SK-N-SH (cell line): ENCODE measurements around the gene FAM107B. TPM values are rescaled to one million over a fixed set of nuclear protein-coding genes. Genes with fewer than 3 reads are reported as not detected.

ENCODE experiments used
- CTCF ChIA-PET: fragments of 300-600, 350-600 bp; formaldehyde crosslinking; extraction: SDS; loops from one replicate; lab custom pipeline; 2021; lab: Yijun Ruan, JAX
- POLR2A ChIA-PET: fragments of 350-600 bp; sonication (Branson Sonifier 250); formaldehyde crosslinking; extraction: SDS; loops from one replicate; lab custom pipeline; 2020; ENCODE audit warnings: antibody characterized with exemption, inconsistent platforms; lab: Yijun Ruan, JAX
- DNase-seq: peaks from one replicate; pipeline ENCODE4 v3.0.0; 2012
- H2AFZ ChIP-seq: fragments of 200-600 bp; sonication (generic); 2 replicates; pipeline ENCODE4 v1.8.1; 2016; ENCODE audit warnings: antibody characterized with exemption, mild to moderate bottlenecking, low read depth
- H3F3A ChIP-seq: fragments of 200-600 bp; sonication (generic); replicated peaks from 2 replicates; pipeline ENCODE3; 2016; ENCODE audit warnings: antibody characterized with exemption, mild to moderate bottlenecking; ENCODE audit not compliant: insufficient read depth
- H3K27ac ChIP-seq, 2 experiments: fragments of 200-500 bp in 1 of 2; fragments of 200-600 bp in 1 of 2; sonication (Bioruptor generic) in 1 of 2; sonication (generic), shearing (Covaris generic) in 1 of 2; 2 replicates each; pipeline versions ENCODE4 v1.5.1 to v1.6.1; 2014 to 2016; ENCODE audit warnings: low read depth in 2 of 2, inconsistent platforms in 1 of 2, low read length in 1 of 2, mild to moderate bottlenecking in 1 of 2, mixed read lengths in 1 of 2
- H3K27me3 ChIP-seq: fragments of 200-600 bp; sonication (generic), shearing (Covaris generic); 2 replicates; pipeline ENCODE4 v1.6.1; 2016; ENCODE audit warnings: mixed run types; ENCODE audit not compliant: insufficient read depth
- H3K36me3 ChIP-seq, 2 experiments: fragments of 200-500 bp in 1 of 2; fragments of 200-600 bp in 1 of 2; sonication (Bioruptor generic) in 1 of 2; sonication (generic) in 1 of 2; replicated peaks in 1 of 2; 2 replicates each; pipeline versions ENCODE3 to v1.5.1; 2014 to 2016; ENCODE audit warnings: low read length in 1 of 2, mild to moderate bottlenecking in 1 of 2; ENCODE audit not compliant: insufficient read depth in 2 of 2, control insufficient read depth in 1 of 2
- H3K4me1 ChIP-seq, 2 experiments: fragments of 200-500 bp in 1 of 2; fragments of 200-600 bp in 1 of 2; sonication (Bioruptor generic) in 1 of 2; sonication (generic), shearing (Covaris generic) in 1 of 2; 2 replicates each; pipeline versions ENCODE4 v1.5.1 to v1.6.1; 2014 to 2016; ENCODE audit warnings: low read depth in 1 of 2, low read length in 1 of 2, mixed run types in 1 of 2; ENCODE audit not compliant: insufficient read depth in 2 of 2, control insufficient read depth in 1 of 2
- H3K4me2 ChIP-seq: fragments of 200-600 bp; sonication (generic), shearing (Covaris generic); 2 replicates; pipeline ENCODE4 v1.6.1; 2017; ENCODE audit warnings: mixed run types
- H3K4me3 ChIP-seq, 2 experiments: fragments of 200-500 bp in 1 of 2; fragments of 200-600 bp in 1 of 2; sonication (Bioruptor generic) in 1 of 2; sonication (generic), shearing (Covaris generic) in 1 of 2; 2 replicates each; pipeline versions ENCODE4 v1.5.1 to v1.8.1; 2014 to 2016; ENCODE audit warnings: low read depth in 2 of 2, inconsistent platforms in 1 of 2, low read length in 1 of 2, mild to moderate bottlenecking in 1 of 2, mixed read lengths in 1 of 2, moderate library complexity in 1 of 2
- H3K79me2 ChIP-seq: fragments of 200-600 bp; sonication (generic); 2 replicates; pipeline ENCODE4 v1.8.1; 2017; ENCODE audit warnings: mild to moderate bottlenecking; ENCODE audit not compliant: insufficient read depth
- H3K9ac ChIP-seq: fragments of 200-600 bp; sonication (generic); 2 replicates; pipeline ENCODE4 v1.6.1; 2017; ENCODE audit warnings: mixed run types
- H3K9me2 ChIP-seq: fragments of 200-600 bp; sonication (generic); 2 replicates; pipeline ENCODE4 v1.6.1; 2017; ENCODE audit warnings: mixed run types
- H3K9me3 ChIP-seq: fragments of 200-600 bp; sonication (generic); 2 replicates; pipeline ENCODE4 v1.6.1; 2017; ENCODE audit warnings: mixed run types, mild to moderate bottlenecking, moderate library complexity
- H4K20me1 ChIP-seq: fragments of 200-600 bp; sonication (generic); 2 replicates; pipeline ENCODE4 v1.6.1; 2017; ENCODE audit warnings: mild to moderate bottlenecking, mixed run types; ENCODE audit not compliant: insufficient read depth
- FOSL2 ChIP-seq: IDR thresholded peaks from 2 replicates; pipeline ENCODE4 v1.4.0; 2012; ENCODE audit warnings: low read depth, mild to moderate bottlenecking, moderate library complexity, borderline replicate concordance
- RXRA ChIP-seq: IDR thresholded peaks from 2 replicates; pipeline ENCODE4 v1.4.0; 2012; ENCODE audit warnings: low read depth, mild to moderate bottlenecking, borderline replicate concordance
- WGBS: methylation state at CpG from one replicate; pipeline ENCODE4 v1.1.6; 2017; ENCODE audit warnings: low lambda C conversion rate; 5-methylcytosine and 5-hydroxymethylcytosine counted together
- polyA plus RNA-seq, 3 experiments: library from polyadenylated mRNA; depleted of rRNA; stranded (reverse); fragments of >200 nt; gene quantifications; 2 replicates each; pipeline ENCODE4 v1.2.3, GENCODE V29; 2012
- TF ChIP-seq, protein P1 (sequence below): fragments of 150-350 bp; IDR thresholded peaks from 2 replicates; pipeline ENCODE4 v1.6.1; 2017; ENCODE audit warnings: antibody characterized with exemption, low read length, low read depth, borderline replicate concordance
- TF ChIP-seq, protein P2 (sequence below): IDR thresholded peaks from 2 replicates; pipeline ENCODE4; 2012
- TF ChIP-seq, protein P3 (sequence below): IDR thresholded peaks from 2 replicates; pipeline ENCODE4 v1.6.1; 2012; ENCODE audit warnings: mild to moderate bottlenecking, low read depth, low read length, moderate library complexity
- TF ChIP-seq, protein P4 (sequence below): IDR thresholded peaks from 2 replicates; pipeline ENCODE4 v1.4.0; 2012; ENCODE audit warnings: low read depth, borderline replicate concordance
- TF ChIP-seq, protein P5 (sequence below): fragments of 150-350 bp; IDR thresholded peaks from 2 replicates; pipeline ENCODE4 v1.6.1; 2016; ENCODE audit warnings: mild to moderate bottlenecking, low read depth, low read length

The FAM107B gene
- polyA plus RNA-seq, 1 of the 3 experiments (the other 2 are of a cell fraction) = 1.0 TPM

DNA sequence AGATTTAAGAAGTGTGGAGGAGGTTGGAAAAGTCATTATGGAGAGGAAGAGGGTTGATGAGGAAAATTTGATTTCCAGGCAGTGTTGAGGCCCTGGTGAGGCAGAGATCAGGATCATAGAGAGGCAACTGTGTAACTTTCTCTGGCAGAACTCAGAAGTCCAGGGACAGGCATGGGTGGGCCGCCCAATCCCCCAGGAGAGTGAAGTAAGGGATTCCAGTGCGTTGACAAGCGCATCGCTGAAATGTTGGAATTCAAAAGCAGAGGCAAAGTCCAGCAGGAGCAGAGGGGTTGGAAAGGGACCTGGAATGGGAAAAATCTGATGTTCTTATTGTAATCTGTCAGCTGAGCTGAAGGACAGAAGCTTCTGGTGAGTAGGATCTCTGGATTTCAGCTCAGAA is 207.3 kb downstream of the FAM107B start:
- Histone ChIP-seq H4K20me1 (no peaks in the 10 kb centered on the region), H3F3A (no peaks in the 10 kb centered on the region), H3K4me1 (no peaks in the 10 kb centered on the region; a peak in 1 of 4 replicates), H3K36me3 (no peaks in the 10 kb centered on the region), H3K27me3 (no peaks in the 10 kb centered on the region), H3K9me2 (no peaks in the 10 kb centered on the region), H3K4me3 (no peak overlapping the region), H3K79me2 (no peaks in the 10 kb centered on the region), H3K9me3 (no peaks in the 10 kb centered on the region), H3K4me2 (no peak overlapping the region), H2AFZ (no peak overlapping the region), H3K9ac (no peak overlapping the region), H3K27ac (no peak overlapping the region)
- ChIA-PET CTCF (no interaction called here), POLR2A (no interaction called here)
- TF ChIP-seq FOSL2 (no peak), RXRA (no peak)
- TF ChIP-seq, protein P1, sequence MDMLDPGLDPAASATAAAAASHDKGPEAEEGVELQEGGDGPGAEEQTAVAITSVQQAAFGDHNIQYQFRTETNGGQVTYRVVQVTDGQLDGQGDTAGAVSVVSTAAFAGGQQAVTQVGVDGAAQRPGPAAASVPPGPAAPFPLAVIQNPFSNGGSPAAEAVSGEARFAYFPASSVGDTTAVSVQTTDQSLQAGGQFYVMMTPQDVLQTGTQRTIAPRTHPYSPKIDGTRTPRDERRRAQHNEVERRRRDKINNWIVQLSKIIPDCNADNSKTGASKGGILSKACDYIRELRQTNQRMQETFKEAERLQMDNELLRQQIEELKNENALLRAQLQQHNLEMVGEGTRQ = no peak
- TF ChIP-seq, protein P2, sequence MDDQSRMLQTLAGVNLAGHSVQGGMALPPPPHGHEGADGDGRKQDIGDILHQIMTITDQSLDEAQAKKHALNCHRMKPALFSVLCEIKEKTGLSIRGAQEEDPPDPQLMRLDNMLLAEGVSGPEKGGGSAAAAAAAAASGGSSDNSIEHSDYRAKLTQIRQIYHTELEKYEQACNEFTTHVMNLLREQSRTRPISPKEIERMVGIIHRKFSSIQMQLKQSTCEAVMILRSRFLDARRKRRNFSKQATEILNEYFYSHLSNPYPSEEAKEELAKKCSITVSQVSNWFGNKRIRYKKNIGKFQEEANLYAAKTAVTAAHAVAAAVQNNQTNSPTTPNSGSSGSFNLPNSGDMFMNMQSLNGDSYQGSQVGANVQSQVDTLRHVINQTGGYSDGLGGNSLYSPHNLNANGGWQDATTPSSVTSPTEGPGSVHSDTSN = no peak
- 88% methylated on average over 4 of the region's 4 CpGs for WGBS
- no peak for DNase-seq

DNA sequence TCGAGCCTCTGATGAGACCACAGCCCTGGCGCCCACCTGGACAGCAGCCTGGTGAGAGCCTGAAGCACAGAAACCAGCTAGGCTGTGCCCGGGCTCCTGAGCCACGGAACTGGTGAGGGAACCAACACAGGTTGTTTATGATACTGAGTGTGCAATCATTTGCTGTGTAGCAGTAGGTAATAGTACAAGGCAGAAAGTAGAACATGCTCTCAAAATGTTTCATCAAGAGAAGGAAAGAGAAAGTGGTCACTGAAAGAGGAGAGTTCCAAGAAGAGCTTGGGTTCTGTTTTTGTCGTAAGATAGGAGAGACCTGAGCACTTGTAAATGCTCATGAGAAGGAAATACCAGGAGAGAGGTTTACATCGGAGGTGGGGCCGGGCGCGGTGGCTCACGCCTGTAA is 208.2 kb downstream of the FAM107B start:
- H3K36me3 ChIP-seq = no peaks in the 10 kb centered on the region
- H3K4me3 ChIP-seq = no peak overlapping the region
- H3K27ac ChIP-seq = no peak overlapping the region
- H3K9me2 ChIP-seq = no peaks in the 10 kb centered on the region
- TF ChIP-seq, protein P3, sequence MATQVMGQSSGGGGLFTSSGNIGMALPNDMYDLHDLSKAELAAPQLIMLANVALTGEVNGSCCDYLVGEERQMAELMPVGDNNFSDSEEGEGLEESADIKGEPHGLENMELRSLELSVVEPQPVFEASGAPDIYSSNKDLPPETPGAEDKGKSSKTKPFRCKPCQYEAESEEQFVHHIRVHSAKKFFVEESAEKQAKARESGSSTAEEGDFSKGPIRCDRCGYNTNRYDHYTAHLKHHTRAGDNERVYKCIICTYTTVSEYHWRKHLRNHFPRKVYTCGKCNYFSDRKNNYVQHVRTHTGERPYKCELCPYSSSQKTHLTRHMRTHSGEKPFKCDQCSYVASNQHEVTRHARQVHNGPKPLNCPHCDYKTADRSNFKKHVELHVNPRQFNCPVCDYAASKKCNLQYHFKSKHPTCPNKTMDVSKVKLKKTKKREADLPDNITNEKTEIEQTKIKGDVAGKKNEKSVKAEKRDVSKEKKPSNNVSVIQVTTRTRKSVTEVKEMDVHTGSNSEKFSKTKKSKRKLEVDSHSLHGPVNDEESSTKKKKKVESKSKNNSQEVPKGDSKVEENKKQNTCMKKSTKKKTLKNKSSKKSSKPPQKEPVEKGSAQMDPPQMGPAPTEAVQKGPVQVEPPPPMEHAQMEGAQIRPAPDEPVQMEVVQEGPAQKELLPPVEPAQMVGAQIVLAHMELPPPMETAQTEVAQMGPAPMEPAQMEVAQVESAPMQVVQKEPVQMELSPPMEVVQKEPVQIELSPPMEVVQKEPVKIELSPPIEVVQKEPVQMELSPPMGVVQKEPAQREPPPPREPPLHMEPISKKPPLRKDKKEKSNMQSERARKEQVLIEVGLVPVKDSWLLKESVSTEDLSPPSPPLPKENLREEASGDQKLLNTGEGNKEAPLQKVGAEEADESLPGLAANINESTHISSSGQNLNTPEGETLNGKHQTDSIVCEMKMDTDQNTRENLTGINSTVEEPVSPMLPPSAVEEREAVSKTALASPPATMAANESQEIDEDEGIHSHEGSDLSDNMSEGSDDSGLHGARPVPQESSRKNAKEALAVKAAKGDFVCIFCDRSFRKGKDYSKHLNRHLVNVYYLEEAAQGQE = no peak
- TF ChIP-seq, protein P4, sequence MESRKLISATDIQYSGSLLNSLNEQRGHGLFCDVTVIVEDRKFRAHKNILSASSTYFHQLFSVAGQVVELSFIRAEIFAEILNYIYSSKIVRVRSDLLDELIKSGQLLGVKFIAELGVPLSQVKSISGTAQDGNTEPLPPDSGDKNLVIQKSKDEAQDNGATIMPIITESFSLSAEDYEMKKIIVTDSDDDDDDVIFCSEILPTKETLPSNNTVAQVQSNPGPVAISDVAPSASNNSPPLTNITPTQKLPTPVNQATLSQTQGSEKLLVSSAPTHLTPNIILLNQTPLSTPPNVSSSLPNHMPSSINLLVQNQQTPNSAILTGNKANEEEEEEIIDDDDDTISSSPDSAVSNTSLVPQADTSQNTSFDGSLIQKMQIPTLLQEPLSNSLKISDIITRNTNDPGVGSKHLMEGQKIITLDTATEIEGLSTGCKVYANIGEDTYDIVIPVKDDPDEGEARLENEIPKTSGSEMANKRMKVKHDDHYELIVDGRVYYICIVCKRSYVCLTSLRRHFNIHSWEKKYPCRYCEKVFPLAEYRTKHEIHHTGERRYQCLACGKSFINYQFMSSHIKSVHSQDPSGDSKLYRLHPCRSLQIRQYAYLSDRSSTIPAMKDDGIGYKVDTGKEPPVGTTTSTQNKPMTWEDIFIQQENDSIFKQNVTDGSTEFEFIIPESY = no peak
- TF ChIP-seq RXRA = no peak
- TF ChIP-seq, protein P5, sequence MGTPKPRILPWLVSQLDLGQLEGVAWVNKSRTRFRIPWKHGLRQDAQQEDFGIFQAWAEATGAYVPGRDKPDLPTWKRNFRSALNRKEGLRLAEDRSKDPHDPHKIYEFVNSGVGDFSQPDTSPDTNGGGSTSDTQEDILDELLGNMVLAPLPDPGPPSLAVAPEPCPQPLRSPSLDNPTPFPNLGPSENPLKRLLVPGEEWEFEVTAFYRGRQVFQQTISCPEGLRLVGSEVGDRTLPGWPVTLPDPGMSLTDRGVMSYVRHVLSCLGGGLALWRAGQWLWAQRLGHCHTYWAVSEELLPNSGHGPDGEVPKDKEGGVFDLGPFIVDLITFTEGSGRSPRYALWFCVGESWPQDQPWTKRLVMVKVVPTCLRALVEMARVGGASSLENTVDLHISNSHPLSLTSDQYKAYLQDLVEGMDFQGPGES = no peak
- no peaks in the 10 kb centered on the region for H3K9me3 ChIP-seq
- no peak for DNase-seq
- H3K27me3 ChIP-seq = no peaks in the 10 kb centered on the region
- H3K9ac ChIP-seq = no peak overlapping the region
- no peaks in the 10 kb centered on the region for H3K79me2 ChIP-seq
- no peaks in the 10 kb centered on the region; a peak in 1 of 4 replicates for H3K4me1 ChIP-seq
- CTCF ChIA-PET = no interaction called here
- no peaks in the 10 kb centered on the region for H4K20me1 ChIP-seq
- WGBS = 95% methylated on average over 10 of the region's 10 CpGs
- H2AFZ ChIP-seq = no peak overlapping the region
- no peaks in the 10 kb centered on the region for H3F3A ChIP-seq
- POLR2A ChIA-PET = no interaction called here
- no peak overlapping the region for H3K4me2 ChIP-seq
